PC-9 (cell line): ENCODE measurements around the gene SGK1.

Source experiments
- EZH2 ChIP-seq: fragments of 200-600 bp; sonication (generic); IDR thresholded peaks from 2 replicates; pipeline ENCODE4 v1.8.0; 2017; ENCODE audit warnings: antibody characterized with exemption, low read depth
- TF ChIP-seq, protein P1 (sequence below): fragments of 200-600 bp; sonication (generic); conservative IDR thresholded peaks from 2 replicates; pipeline ENCODE4 v1.6.1; 2017; ENCODE audit warnings: mixed run types, antibody characterized with exemption, mild to moderate bottlenecking, moderate library complexity

- TF ChIP-seq, protein P1, sequence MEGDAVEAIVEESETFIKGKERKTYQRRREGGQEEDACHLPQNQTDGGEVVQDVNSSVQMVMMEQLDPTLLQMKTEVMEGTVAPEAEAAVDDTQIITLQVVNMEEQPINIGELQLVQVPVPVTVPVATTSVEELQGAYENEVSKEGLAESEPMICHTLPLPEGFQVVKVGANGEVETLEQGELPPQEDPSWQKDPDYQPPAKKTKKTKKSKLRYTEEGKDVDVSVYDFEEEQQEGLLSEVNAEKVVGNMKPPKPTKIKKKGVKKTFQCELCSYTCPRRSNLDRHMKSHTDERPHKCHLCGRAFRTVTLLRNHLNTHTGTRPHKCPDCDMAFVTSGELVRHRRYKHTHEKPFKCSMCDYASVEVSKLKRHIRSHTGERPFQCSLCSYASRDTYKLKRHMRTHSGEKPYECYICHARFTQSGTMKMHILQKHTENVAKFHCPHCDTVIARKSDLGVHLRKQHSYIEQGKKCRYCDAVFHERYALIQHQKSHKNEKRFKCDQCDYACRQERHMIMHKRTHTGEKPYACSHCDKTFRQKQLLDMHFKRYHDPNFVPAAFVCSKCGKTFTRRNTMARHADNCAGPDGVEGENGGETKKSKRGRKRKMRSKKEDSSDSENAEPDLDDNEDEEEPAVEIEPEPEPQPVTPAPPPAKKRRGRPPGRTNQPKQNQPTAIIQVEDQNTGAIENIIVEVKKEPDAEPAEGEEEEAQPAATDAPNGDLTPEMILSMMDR: no peak
- no peak for TF ChIP-seq EZH2
Observed at GRCh38 chr6:134267917-134268361, 50.0 kb downstream of the SGK1 start.
